Spleen (tissue), 11 donors: ENCODE data around the gene TMEM135. TPM values are rescaled to one million over a fixed set of nuclear protein-coding genes. Genes with fewer than 3 reads are reported as not detected.

ENCODE experiments used
- DNase-seq: peaks from one replicate; pipeline ENCODE4 v3.0.0-alpha.2; 2020
- H3K27ac ChIP-seq, 8 donors: fragments of 200-600 bp; sonication (generic) in 7 of 8; 1 replicate in 4 of 8; 2 replicates in 4 of 8; pipeline versions ENCODE4 v1.5.0 to v1.8.0; 2016 to 2021; ENCODE audit warnings: inconsistent platforms in 4 of 8, mild to moderate bottlenecking in 4 of 8, moderate library complexity in 1 of 8
- H3K27me3 ChIP-seq, 7 donors: fragments of 200-600 bp; sonication (generic) in 6 of 7; replicated peaks in 1 of 7; 1 replicate in 4 of 7; 2 replicates in 3 of 7; pipeline versions ENCODE4 v1.5.0 to v1.8.0; 2016 to 2021; ENCODE audit warnings: inconsistent platforms in 3 of 7, mild to moderate bottlenecking in 1 of 7
- H3K36me3 ChIP-seq, 6 donors: fragments of 200-600 bp; sonication (generic) in 5 of 6; 1 replicate in 4 of 6; 2 replicates in 2 of 6; pipeline versions ENCODE4 v1.5.0 to v1.8.0; 2016 to 2021; ENCODE audit warnings: inconsistent platforms in 2 of 6
- H3K4me1 ChIP-seq, 6 donors: fragments of 200-600 bp; sonication (generic) in 5 of 6; 1 replicate in 3 of 6; 2 replicates in 3 of 6; pipeline versions ENCODE4 v1.5.0 to v1.8.0; 2016 to 2021; ENCODE audit warnings: inconsistent platforms in 3 of 6
- H3K4me3 ChIP-seq, 8 donors: fragments of 200-600 bp; sonication (generic) in 7 of 8; 1 replicate in 4 of 8; 2 replicates in 4 of 8; pipeline versions ENCODE4 v1.5.0 to v1.8.0; 2016 to 2021; ENCODE audit warnings: inconsistent platforms in 4 of 8, mild to moderate bottlenecking in 4 of 8, moderate library complexity in 2 of 8
- H3K9me3 ChIP-seq, 8 donors: fragments of 200-600 bp; sonication (generic) in 7 of 8; 1 replicate in 4 of 8; 2 replicates in 4 of 8; pipeline versions ENCODE4 v1.5.0 to v1.8.0; 2016 to 2021; ENCODE audit warnings: inconsistent platforms in 4 of 8
- POLR2A ChIP-seq, 3 donors: fragments of 450-650 bp; IDR thresholded peaks; one replicate each; pipeline ENCODE4 v1.5.1; 2017; ENCODE audit warnings: antibody characterized with exemption in 3 of 3, mild to moderate bottlenecking in 1 of 3
- POLR2AphosphoS5 ChIP-seq, 3 donors: sonication (generic); formaldehyde crosslinking; IDR thresholded peaks; one replicate each; pipeline ENCODE4 v1.5.1; 2017; ENCODE audit warnings: antibody characterized with exemption in 3 of 3
- WGBS, 5 donors: extraction: QIAGEN DNeasy Blood & Tissue Kit in 3 of 5; methylation state at CpG; one replicate each; pipeline versions ENCODE4 v1.1.5 to v1.1.7; 2013 to 2018; 5-methylcytosine and 5-hydroxymethylcytosine counted together
- intact Hi-C: fragments of 100-400 bp; cut with DNase I; formaldehyde crosslinking; loops from one replicate; pipeline ENCODE4 v1.15.0; 2023; ENCODE audit warnings: low total_unique reads
- polyA plus RNA-seq, 3 donors: library from polyadenylated mRNA; stranded (reverse); fragments of 200-250 nt; gene quantifications; one replicate each; pipeline ENCODE4 v1.2.1, GENCODE V29; 2013
- total RNA-seq, 7 donors: library from RNA; depleted of rRNA in 3 of 7; stranded (reverse); fragments of >200 nt in 3 of 7; fragmentation: NEBNext Ultra II Directional in 4 of 7; extraction: Animal tissue kit (Norgen Biotek cat#: 25700) in 4 of 7; gene quantifications; one replicate each; pipeline versions ENCODE4 v1.1.0 to v1.2.1, GENCODE V29; 2016 to 2021
- TF ChIP-seq, protein P1 (sequence below), 11 experiments: fragments of 200-600 bp in 7 of 11; fragments of 450-650 bp in 4 of 11; sonication (generic) in 4 of 11; IDR thresholded peaks in 8 of 11; conservative IDR thresholded peaks in 3 of 11; 1 replicate in 7 of 11; 2 replicates in 4 of 11; pipeline versions ENCODE4 v1.4.0 to v1.8.0; 2016 to 2021; ENCODE audit warnings: antibody characterized with exemption in 11 of 11, inconsistent platforms in 4 of 11, mild to moderate bottlenecking in 1 of 11
- donor health status: healthy with polysubstance abuse.
- donor health status: DM: no; HTN: no; CAD: no; lungs with moderate emphysema.
- donor health status: DM: no; HTN: no; CAD: no.
- donor health status: Bipolar disorder and iron deficiency.
- donor health status: healthy.
- donor health status: DM: no; HTN: no; CAD: no.
- donor health status: DM: yes; HTN: yes; CAD: no.

The TMEM135 gene
- total and polyA plus RNA-seq, 10 donors = 3.5 to 31.7 (median 20.7) TPM

DNA sequence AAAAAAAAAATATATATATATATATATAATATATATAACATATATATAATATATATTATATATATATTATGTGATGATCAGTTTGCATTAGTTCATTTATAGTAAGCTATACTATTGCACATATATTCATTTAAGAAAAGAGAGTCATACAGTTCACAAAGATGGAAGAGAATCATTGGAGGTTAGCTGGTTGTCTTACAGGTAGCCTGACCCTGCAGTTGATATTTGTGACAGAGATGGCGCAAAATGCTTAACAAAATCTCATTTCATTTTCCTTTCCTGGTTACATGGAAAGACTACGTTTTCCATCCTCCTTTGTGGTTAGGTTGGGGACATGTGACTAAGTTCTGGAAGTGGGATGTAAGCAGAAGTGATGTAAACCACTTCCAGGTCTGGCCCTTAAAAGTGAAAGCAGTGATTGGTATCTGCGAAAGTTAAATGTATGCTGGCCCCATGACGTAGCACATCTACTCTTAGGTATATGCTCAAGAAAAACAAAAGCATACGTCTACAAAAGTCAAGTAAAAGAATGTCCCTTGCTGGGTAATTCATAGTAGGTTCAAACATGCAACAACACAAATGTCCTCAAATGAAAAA, 7.2 kb upstream of the TMEM135 start:
- Histone ChIP-seq H3K4me3 (peak overlapping the region in 1 of 8 donors; percentile 25), H3K27me3 (no peaks in the 10 kb centered on the region), H3K27ac (no peak overlapping the region), H3K4me1 (peaks cover 0 to 3% (median 0%) of the 10 kb centered on the region in 6 donors), H3K9me3 (no peaks in the 10 kb centered on the region), H3K36me3 (no peaks in the 10 kb centered on the region)
- DNase-seq = no peak
- WGBS, 5 donors = 37 to 57% (median 49%) methylated on average over 5 of the region's 5 CpGs
- no peak for TF ChIP-seq POLR2A (IDR thresholded peaks at IDR 0.05)
- intact Hi-C loops = loop anchor here (10.0 kb wide), 1 partner anchor 54 kb away; no protein-coding TSS in a partner anchor

DNA sequence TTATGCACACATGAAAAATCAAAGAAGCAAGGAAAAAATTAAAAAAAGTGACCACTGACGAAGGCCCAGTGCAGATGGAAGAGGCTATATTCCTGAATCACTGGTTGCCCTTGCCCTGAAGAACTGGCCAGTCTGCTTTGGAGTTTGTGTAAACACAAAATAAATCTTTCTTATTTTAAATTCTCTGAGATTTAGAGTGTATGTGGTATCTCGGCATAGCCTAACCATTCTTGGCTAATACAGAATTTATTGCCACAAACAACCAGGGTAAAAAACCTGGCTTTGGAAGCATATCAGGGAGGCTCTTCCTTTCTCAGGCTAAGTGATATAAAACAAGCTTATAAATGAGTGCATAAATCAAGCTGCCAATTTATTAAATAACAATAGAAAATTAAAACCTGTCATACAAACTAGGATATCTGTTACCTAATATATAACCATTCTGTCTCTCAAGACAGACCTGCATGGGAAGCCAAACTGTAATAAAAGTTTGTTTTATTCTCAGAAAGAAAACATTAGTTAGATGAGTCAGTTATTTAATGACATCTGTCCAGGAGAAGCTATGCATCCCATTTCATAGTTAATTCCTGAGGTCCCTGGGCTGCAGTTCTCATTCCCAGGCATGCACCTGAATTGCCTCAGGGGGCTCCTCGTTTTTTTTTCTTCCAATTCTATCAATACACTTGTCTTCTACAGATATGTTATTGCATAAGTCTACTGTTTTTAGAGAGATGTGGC, 6.1 kb upstream of the TMEM135 start:
- intact Hi-C loops = loop anchor here (10.0 kb wide), 1 partner anchor 53 kb away; no protein-coding TSS in a partner anchor
- WGBS, 5 donors = 74 to 87% (median 75%) methylated on average over 3 of the region's 3 CpGs
- no peaks in the 10 kb centered on the region for H3K9me3 ChIP-seq
- TF ChIP-seq, protein P1, sequence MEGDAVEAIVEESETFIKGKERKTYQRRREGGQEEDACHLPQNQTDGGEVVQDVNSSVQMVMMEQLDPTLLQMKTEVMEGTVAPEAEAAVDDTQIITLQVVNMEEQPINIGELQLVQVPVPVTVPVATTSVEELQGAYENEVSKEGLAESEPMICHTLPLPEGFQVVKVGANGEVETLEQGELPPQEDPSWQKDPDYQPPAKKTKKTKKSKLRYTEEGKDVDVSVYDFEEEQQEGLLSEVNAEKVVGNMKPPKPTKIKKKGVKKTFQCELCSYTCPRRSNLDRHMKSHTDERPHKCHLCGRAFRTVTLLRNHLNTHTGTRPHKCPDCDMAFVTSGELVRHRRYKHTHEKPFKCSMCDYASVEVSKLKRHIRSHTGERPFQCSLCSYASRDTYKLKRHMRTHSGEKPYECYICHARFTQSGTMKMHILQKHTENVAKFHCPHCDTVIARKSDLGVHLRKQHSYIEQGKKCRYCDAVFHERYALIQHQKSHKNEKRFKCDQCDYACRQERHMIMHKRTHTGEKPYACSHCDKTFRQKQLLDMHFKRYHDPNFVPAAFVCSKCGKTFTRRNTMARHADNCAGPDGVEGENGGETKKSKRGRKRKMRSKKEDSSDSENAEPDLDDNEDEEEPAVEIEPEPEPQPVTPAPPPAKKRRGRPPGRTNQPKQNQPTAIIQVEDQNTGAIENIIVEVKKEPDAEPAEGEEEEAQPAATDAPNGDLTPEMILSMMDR (IDR thresholded peaks at IDR 0.05 in 8 of 11, conservative IDR thresholded peaks at IDR 0.05 in 3 of 11) = no peak
- TF ChIP-seq POLR2A (IDR thresholded peaks at IDR 0.05) = no peak
- TF ChIP-seq POLR2AphosphoS5 (IDR thresholded peaks at IDR 0.05) = no peak
- H3K27ac ChIP-seq = no peak overlapping the region
- H3K27me3 ChIP-seq = no peaks in the 10 kb centered on the region
- H3K36me3 ChIP-seq = no peaks in the 10 kb centered on the region
- no peak for DNase-seq
- peaks cover 0 to 9% (median 5%) of the 10 kb centered on the region in 6 donors for H3K4me1 ChIP-seq
- H3K4me3 ChIP-seq = no peak overlapping the region

DNA sequence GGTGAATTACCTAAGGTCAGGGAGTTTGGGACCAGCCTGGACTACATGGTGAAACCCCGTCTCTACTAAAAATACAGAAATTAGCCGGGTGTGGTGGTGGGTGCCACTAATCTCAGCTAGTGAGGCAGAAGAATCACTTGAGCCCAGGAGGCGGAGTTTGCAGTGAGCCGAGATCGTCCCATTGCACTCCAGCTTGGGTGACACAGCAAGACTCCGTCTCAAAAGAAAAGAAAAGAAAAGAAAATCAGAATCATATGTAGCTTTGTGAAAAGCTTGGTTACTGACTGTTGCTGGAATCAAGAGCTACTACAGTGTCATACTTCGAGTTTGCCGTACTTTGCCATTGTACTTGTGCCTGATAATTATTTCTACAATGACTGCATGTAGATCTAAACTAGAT, 4.2 kb upstream of the TMEM135 start:
- H3K27ac ChIP-seq = no peak overlapping the region
- WGBS, 5 donors = 76 to 91% (median 88%) methylated on average over 8 of the region's 8 CpGs
- no peaks in the 10 kb centered on the region for H3K9me3 ChIP-seq
- H3K4me3 ChIP-seq = no peak overlapping the region
- H3K27me3 ChIP-seq = no peaks in the 10 kb centered on the region
- TF ChIP-seq POLR2AphosphoS5 (IDR thresholded peaks at IDR 0.05) (no peak), POLR2A (IDR thresholded peaks at IDR 0.05) (no peak)
- TF ChIP-seq, protein P1 (IDR thresholded peaks at IDR 0.05 in 8 of 11, conservative IDR thresholded peaks at IDR 0.05 in 3 of 11) = no peak
- H3K36me3 ChIP-seq = no peaks in the 10 kb centered on the region
- intact Hi-C loops = loop anchor here (10.0 kb wide), 1 partner anchor 51 kb away; no protein-coding TSS in a partner anchor
- no peak for DNase-seq
- H3K4me1 ChIP-seq = peaks cover 0 to 22% (median 16%) of the 10 kb centered on the region in 6 donors

DNA sequence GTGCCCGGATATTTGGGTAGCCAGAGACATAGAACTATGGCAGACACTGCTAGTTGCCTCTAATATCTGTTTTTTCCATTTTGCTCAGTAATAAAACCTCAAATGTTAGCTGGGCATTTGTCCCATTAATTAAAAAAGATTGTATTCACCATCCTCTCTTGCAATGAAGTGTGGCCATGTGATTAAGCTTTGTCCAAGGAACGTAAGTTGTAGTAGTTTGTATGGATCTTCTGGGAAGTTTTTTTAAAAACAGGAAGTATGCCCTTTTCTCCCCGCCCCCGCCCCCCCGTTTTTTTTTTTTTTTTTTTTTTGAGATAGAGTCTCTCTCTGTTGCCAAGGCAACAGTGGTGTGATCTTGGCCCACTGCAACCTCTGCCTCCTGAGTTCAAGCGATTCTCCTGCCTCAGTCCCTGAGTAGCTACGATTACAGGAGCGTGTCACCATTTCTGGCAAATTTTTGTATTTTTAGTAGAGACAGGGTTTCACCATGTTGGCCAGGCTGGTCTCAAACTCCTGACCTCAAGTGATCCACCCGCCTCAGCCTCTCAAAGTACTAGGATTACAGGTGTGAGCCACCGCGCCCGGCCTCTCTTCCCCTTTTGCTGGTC, 1.7 kb upstream of the TMEM135 start:
- no peaks in the 10 kb centered on the region for H3K36me3 ChIP-seq
- no peak overlapping the region for H3K4me3 ChIP-seq
- intact Hi-C loops = loop anchor here (10.0 kb wide), 1 partner anchor 49 kb away; no protein-coding TSS in a partner anchor
- WGBS, 5 donors = 61 to 69% (median 67%) methylated on average over 12 of the region's 12 CpGs
- no peak for DNase-seq
- H3K9me3 ChIP-seq = no peaks in the 10 kb centered on the region
- no peaks in the 10 kb centered on the region for H3K27me3 ChIP-seq
- no peak for TF ChIP-seq POLR2A (IDR thresholded peaks at IDR 0.05)
- no peak for TF ChIP-seq POLR2AphosphoS5 (IDR thresholded peaks at IDR 0.05)
- TF ChIP-seq, protein P1 (IDR thresholded peaks at IDR 0.05 in 8 of 11, conservative IDR thresholded peaks at IDR 0.05 in 3 of 11) = no peak
- H3K27ac ChIP-seq = peak overlapping the region in 1 of 8 donors; percentile 29
- peaks cover 0 to 46% (median 30%) of the 10 kb centered on the region in 6 donors for H3K4me1 ChIP-seq
